Hepatocyte (in vitro differentiated cells): Measurements from ENCODE around the gene NDRG2.

Source experiments
- EZH2 ChIP-seq: fragments of 200-600 bp; sonication (generic); IDR thresholded peaks from 2 replicates; pipeline ENCODE4 v1.6.1; 2016; ENCODE audit warnings: antibody characterized with exemption, mild to moderate bottlenecking, borderline replicate concordance
- TF ChIP-seq, protein P1 (sequence below): fragments of 200-600 bp; sonication (generic); IDR thresholded peaks from 2 replicates; pipeline ENCODE4 v1.5.1; 2016; ENCODE audit warnings: antibody characterized with exemption, mild to moderate bottlenecking; ENCODE audit not compliant: poor library complexity

- TF ChIP-seq, protein P1, sequence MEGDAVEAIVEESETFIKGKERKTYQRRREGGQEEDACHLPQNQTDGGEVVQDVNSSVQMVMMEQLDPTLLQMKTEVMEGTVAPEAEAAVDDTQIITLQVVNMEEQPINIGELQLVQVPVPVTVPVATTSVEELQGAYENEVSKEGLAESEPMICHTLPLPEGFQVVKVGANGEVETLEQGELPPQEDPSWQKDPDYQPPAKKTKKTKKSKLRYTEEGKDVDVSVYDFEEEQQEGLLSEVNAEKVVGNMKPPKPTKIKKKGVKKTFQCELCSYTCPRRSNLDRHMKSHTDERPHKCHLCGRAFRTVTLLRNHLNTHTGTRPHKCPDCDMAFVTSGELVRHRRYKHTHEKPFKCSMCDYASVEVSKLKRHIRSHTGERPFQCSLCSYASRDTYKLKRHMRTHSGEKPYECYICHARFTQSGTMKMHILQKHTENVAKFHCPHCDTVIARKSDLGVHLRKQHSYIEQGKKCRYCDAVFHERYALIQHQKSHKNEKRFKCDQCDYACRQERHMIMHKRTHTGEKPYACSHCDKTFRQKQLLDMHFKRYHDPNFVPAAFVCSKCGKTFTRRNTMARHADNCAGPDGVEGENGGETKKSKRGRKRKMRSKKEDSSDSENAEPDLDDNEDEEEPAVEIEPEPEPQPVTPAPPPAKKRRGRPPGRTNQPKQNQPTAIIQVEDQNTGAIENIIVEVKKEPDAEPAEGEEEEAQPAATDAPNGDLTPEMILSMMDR: no peak
- TF ChIP-seq EZH2: no peak
Measured at GRCh38 chr14:21023817-21024584, 860 bp downstream of the NDRG2 start.
